ENCODE results near the gene HES2.
"Not testable (repeated sequence)": the region's sequence is repeated elsewhere in the genome, so short reads cannot be mapped to it uniquely, and the experiment has no call there.

The HES2 gene

GRCh38 chr1:6389971-6390370 lies 29.7 kb downstream of the HES2 start:
- no peak for DNase-seq (ENCODE audit: low spot score)

GRCh38 chr1:6386371-6386949 lies 33.3 kb downstream of the HES2 start:
- DNase-seq (ENCODE audit: low spot score), result no peak

- DNase-seq (ENCODE audit: low spot score), result no peak
Measured at GRCh38 chr1:6385488-6386191, 34.1 kb downstream of the HES2 start.

GRCh38 chr1:6384962-6385361 lies 34.8 kb downstream of the HES2 start:
- DNase-seq (ENCODE audit: low spot score), result no peak

- no peak for DNase-seq (ENCODE audit: low spot score)
Measured at GRCh38 chr1:6384135-6384534, 35.6 kb downstream of the HES2 start.

GRCh38 chr1:6380037-6380436 lies 39.7 kb downstream of the HES2 start:
- DNase-seq (ENCODE audit: low spot score), result no peak

GRCh38 chr1:6378096-6378746 lies 41.5 kb downstream of the HES2 start:
- DNase-seq (ENCODE audit: low spot score), result no peak

GRCh38 chr1:6373961-6374720 lies 45.6 kb downstream of the HES2 start:
- no peak for DNase-seq (ENCODE audit: low spot score)

GRCh38 chr1:6372236-6372635 lies 47.5 kb downstream of the HES2 start:
- DNase-seq (ENCODE audit: low spot score), result not testable (repeated sequence)

GRCh38 chr1:6370006-6370405 lies 49.7 kb downstream of the HES2 start:
- no peak for DNase-seq (ENCODE audit: low spot score)

GRCh38 chr1:6367381-6368012 lies 52.2 kb downstream of the HES2 start:
- no peak for DNase-seq (ENCODE audit: low spot score)

GRCh38 chr1:6365047-6365446 lies 54.7 kb downstream of the HES2 start:
- DNase-seq (ENCODE audit: low spot score), result no peak

GRCh38 chr1:6363085-6363884 lies 56.4 kb downstream of the HES2 start:
- DNase-seq (ENCODE audit: low spot score), result peak; percentile 25

All from hematopoietic multipotent progenitor cell treated with erythropoietin and hydrocortisone succinate and interleukin-3 and kit ligand, for 15 days (in vitro differentiated cells).